A673 (cell line): ENCODE results near the gene CTSW. TPM values are rescaled to one million over a fixed set of nuclear protein-coding genes. Genes with fewer than 3 reads are reported as not detected.

Experiments
- BruUV-seq: library from RNA; stranded (reverse); fragments of 400-500 nt; replicated peaks from 2 replicates; lab custom pipeline; 2021; lab: Mats Ljungman, UMichigan
- CTCF ChIA-PET: fragments of 300-600 bp; sonication (Branson Sonifier 250); formaldehyde crosslinking; loops from one replicate; lab custom pipeline; 2022; ENCODE audit warnings: antibody characterized with exemption; lab: Charles Lee
- POLR2A ChIA-PET: fragments of 300-600 bp; sonication (Branson Sonifier 250); formaldehyde crosslinking; loops from one replicate; lab custom pipeline; 2022; ENCODE audit warnings: antibody characterized with exemption; ENCODE audit not compliant: low non-redundant PET; lab: Charles Lee
- DNase-seq: peaks from one replicate; pipeline ENCODE4 v3.0.0-alpha.2; 2015; ENCODE audit warnings: low spot score
- H3K27ac ChIP-seq: fragments of 200-600 bp; sonication (generic); 2 replicates; pipeline ENCODE4 v1.5.1; 2016; ENCODE audit warnings: mixed run types, low read depth, mild to moderate bottlenecking, mixed read lengths, antibody characterized with exemption, low read length; ENCODE audit not compliant: poor library complexity, severe bottlenecking
- H3K27me3 ChIP-seq: fragments of 200-600 bp; sonication (generic); replicated peaks from 2 replicates; pipeline ENCODE4 v1.6.1; 2017; ENCODE audit warnings: mixed run types, low read depth, mild to moderate bottlenecking, mixed read lengths, antibody characterized with exemption, low read length; ENCODE audit not compliant: insufficient read depth, poor library complexity
- H3K36me3 ChIP-seq: fragments of 200-600 bp; sonication (generic); 2 replicates; pipeline ENCODE4 v1.6.1; 2016; ENCODE audit warnings: mixed run types, mild to moderate bottlenecking, mixed read lengths, antibody characterized with exemption, low read length; ENCODE audit not compliant: insufficient read depth, poor library complexity, severe bottlenecking
- H3K4me1 ChIP-seq: fragments of 200-600 bp; sonication (generic); 2 replicates; pipeline ENCODE4 v1.6.1; 2017; ENCODE audit warnings: mixed run types, mild to moderate bottlenecking, mixed read lengths, antibody characterized with exemption, low read length; ENCODE audit not compliant: insufficient read depth, poor library complexity, severe bottlenecking
- H3K4me3 ChIP-seq: fragments of 200-600 bp; sonication (generic); 2 replicates; pipeline ENCODE4 v1.5.1; 2016; ENCODE audit warnings: low read depth, mixed run types, mild to moderate bottlenecking, mixed read lengths, low read length; ENCODE audit not compliant: poor library complexity, severe bottlenecking
- H3K9me3 ChIP-seq: fragments of 200-600 bp; sonication (generic); 2 replicates; pipeline ENCODE4 v1.6.1; 2016; ENCODE audit warnings: mixed run types, low read depth, mild to moderate bottlenecking, mixed read lengths, antibody characterized with exemption, low read length; ENCODE audit not compliant: poor library complexity, severe bottlenecking
- CTCF ChIP-seq: fragments of 300-800, 200-600 bp; sonication (generic); conservative IDR thresholded peaks from 2 replicates; pipeline ENCODE4 v1.5.1; 2017; ENCODE audit warnings: low read depth, mild to moderate bottlenecking, antibody characterized with exemption, low read length, moderate library complexity, mixed read lengths
- EZH2 ChIP-seq: fragments of 200-600 bp; sonication (generic); IDR thresholded peaks from 2 replicates; pipeline ENCODE4 v1.6.1; 2017; ENCODE audit warnings: borderline replicate concordance, low read depth, mild to moderate bottlenecking, mixed read lengths, antibody characterized with exemption, low read length; ENCODE audit not compliant: poor library complexity, severe bottlenecking
- intact Hi-C: fragments of 100-400 bp; cut with micrococcal nuclease; formaldehyde crosslinking; loops from one replicate; pipeline ENCODE4 v1.10.0; 2022; ENCODE audit not compliant: unreplicated experiment
- total RNA-seq: library from RNA; stranded (reverse); gene quantifications from 2 replicates; pipeline ENCODE4 v1.2.3, GENCODE V29; 2021

The CTSW gene
- total RNA-seq, 1 experiment from 2014 or later = not detected

GRCh38 chr11:65896034-65896999, 16.7 kb downstream of the CTSW start:
- no TSS peak for BruUV-seq
- intact Hi-C loops = no loop called here
- DNase-seq = no peak
- POLR2A ChIA-PET = no interaction called here
- Histone ChIP-seq H3K27me3 (no peaks in the 10 kb centered on the region), H3K27ac (no peak overlapping the region), H3K4me3 (no peak overlapping the region), H3K36me3 (no peaks in the 10 kb centered on the region), H3K9me3 (no peaks in the 10 kb centered on the region), H3K4me1 (peaks cover 30% of the 10 kb centered on the region)
- CTCF ChIA-PET = no interaction called here
- no peak for TF ChIP-seq EZH2
- TF ChIP-seq CTCF = no peak

GRCh38 chr11:65897020-65897471, 17.4 kb downstream of the CTSW start:
- Histone ChIP-seq H3K27ac (no peak overlapping the region), H3K36me3 (no peaks in the 10 kb centered on the region), H3K4me3 (no peak overlapping the region), H3K9me3 (no peaks in the 10 kb centered on the region), H3K27me3 (no peaks in the 10 kb centered on the region), H3K4me1 (peaks cover 25% of the 10 kb centered on the region)
- intact Hi-C loops = no loop called here
- no peak for DNase-seq
- ChIA-PET POLR2A (interaction anchor here (0.6 to 0.8 kb wide), 2 partner anchors 17 to 19 kb away, joined by 3 to 7 read pairs; no protein-coding TSS in a partner anchor), CTCF (no interaction called here)
- TF ChIP-seq EZH2 (no peak), CTCF (no peak)
- BruUV-seq = no TSS peak

GRCh38 chr11:65898656-65899355, 19.2 kb downstream of the CTSW start:
- H3K4me3 ChIP-seq = peak overlapping the region; percentile 65
- intact Hi-C loops = no loop called here
- H3K9me3 ChIP-seq = no peaks in the 10 kb centered on the region
- TF ChIP-seq EZH2 (no peak), CTCF (no peak)
- H3K4me1 ChIP-seq = peaks cover 7% of the 10 kb centered on the region
- DNase-seq = no peak
- ChIA-PET CTCF (interaction anchor here (1.1 to 2.0 kb wide), 3 partner anchors 8 to 14 kb away, joined by 3 to 10 read pairs (median 7); partner anchors contain the start of gene FIBP), POLR2A (no interaction called here)
- H3K27me3 ChIP-seq = no peaks in the 10 kb centered on the region
- TSS peak; percentile 38 for BruUV-seq
- H3K36me3 ChIP-seq = no peaks in the 10 kb centered on the region
- H3K27ac ChIP-seq = peak overlapping the region; percentile 47
